Measurements from ENCODE around the gene SYNGR4. TPM values are rescaled to one million over a fixed set of nuclear protein-coding genes. Genes with fewer than 3 reads are reported as not detected.

The SYNGR4 gene
- total RNA-seq, 1 donor from 2014 or later = not detected

GRCh38 chr19:48372904-48373303 is 8.7 kb downstream of the SYNGR4 start:
- Mint-ChIP-seq H3K27me3 (ENCODE audit: unreplicated experiment) (peaks cover 2% of the 10 kb centered on the region), H3K9me3 (ENCODE audit: unreplicated experiment) (no peaks in the 10 kb centered on the region), H3K4me1 (ENCODE audit: unreplicated experiment) (no peaks in the 10 kb centered on the region), H3K4me3 (ENCODE audit: unreplicated experiment) (no peak overlapping the region), H3K27ac (ENCODE audit: unreplicated experiment) (peak overlapping the region; percentile 18), H3K36me3 (ENCODE audit: low read depth, unreplicated experiment) (no peaks in the 10 kb centered on the region)
- no peak for DNase-seq (ENCODE audit: low spot score)
- no peak for TF ChIP-seq CTCF (IDR thresholded peaks at IDR 0.05; ENCODE audit: unreplicated experiment)

GRCh38 chr19:48373567-48373966 is 9.4 kb downstream of the SYNGR4 start:
- Mint-ChIP-seq H3K4me3 (ENCODE audit: unreplicated experiment) (no peak overlapping the region), H3K36me3 (ENCODE audit: low read depth, unreplicated experiment) (no peaks in the 10 kb centered on the region), H3K9me3 (ENCODE audit: unreplicated experiment) (no peaks in the 10 kb centered on the region), H3K27me3 (ENCODE audit: unreplicated experiment) (peaks cover 4% of the 10 kb centered on the region), H3K27ac (ENCODE audit: unreplicated experiment) (no peak overlapping the region), H3K4me1 (ENCODE audit: unreplicated experiment) (no peaks in the 10 kb centered on the region)
- DNase-seq (ENCODE audit: low spot score) = no peak
- TF ChIP-seq CTCF (IDR thresholded peaks at IDR 0.05; ENCODE audit: unreplicated experiment) = no peak

- no peak overlapping the region for H3K4me3 Mint-ChIP-seq (ENCODE audit: unreplicated experiment)
- no peak overlapping the region for H3K27ac Mint-ChIP-seq (ENCODE audit: unreplicated experiment)
- no peak for TF ChIP-seq CTCF (IDR thresholded peaks at IDR 0.05; ENCODE audit: unreplicated experiment)
- no peak for DNase-seq (ENCODE audit: low spot score)
- H3K27me3 Mint-ChIP-seq (ENCODE audit: unreplicated experiment) = peaks cover 3% of the 10 kb centered on the region
- no peaks in the 10 kb centered on the region for H3K4me1 Mint-ChIP-seq (ENCODE audit: unreplicated experiment)
- peaks cover 11% of the 10 kb centered on the region for H3K36me3 Mint-ChIP-seq (ENCODE audit: low read depth, unreplicated experiment)
- no peaks in the 10 kb centered on the region for H3K9me3 Mint-ChIP-seq (ENCODE audit: unreplicated experiment)
Observed at GRCh38 chr19:48378194-48378570, 14.0 kb downstream of the SYNGR4 start.

GRCh38 chr19:48379058-48379457 is 14.9 kb downstream of the SYNGR4 start:
- H3K27me3 Mint-ChIP-seq (ENCODE audit: unreplicated experiment) = peaks cover 3% of the 10 kb centered on the region
- no peak overlapping the region for H3K4me3 Mint-ChIP-seq (ENCODE audit: unreplicated experiment)
- peaks cover 2% of the 10 kb centered on the region for H3K4me1 Mint-ChIP-seq (ENCODE audit: unreplicated experiment)
- H3K27ac Mint-ChIP-seq (ENCODE audit: unreplicated experiment) = no peak overlapping the region
- peaks cover 15% of the 10 kb centered on the region for H3K36me3 Mint-ChIP-seq (ENCODE audit: low read depth, unreplicated experiment)
- no peaks in the 10 kb centered on the region for H3K9me3 Mint-ChIP-seq (ENCODE audit: unreplicated experiment)
- TF ChIP-seq CTCF (IDR thresholded peaks at IDR 0.05; ENCODE audit: unreplicated experiment) = no peak
- DNase-seq (ENCODE audit: low spot score) = no peak

GRCh38 chr19:48381178-48381950 is 17.2 kb downstream of the SYNGR4 start:
- DNase-seq (ENCODE audit: low spot score) = no peak
- H3K4me3 Mint-ChIP-seq (ENCODE audit: unreplicated experiment) = no peak overlapping the region
- no peaks in the 10 kb centered on the region for H3K9me3 Mint-ChIP-seq (ENCODE audit: unreplicated experiment)
- peaks cover 6% of the 10 kb centered on the region for H3K4me1 Mint-ChIP-seq (ENCODE audit: unreplicated experiment)
- no peak overlapping the region for H3K27ac Mint-ChIP-seq (ENCODE audit: unreplicated experiment)
- peaks cover 2% of the 10 kb centered on the region for H3K27me3 Mint-ChIP-seq (ENCODE audit: unreplicated experiment)
- no peak for TF ChIP-seq CTCF (IDR thresholded peaks at IDR 0.05; ENCODE audit: unreplicated experiment)
- H3K36me3 Mint-ChIP-seq (ENCODE audit: low read depth, unreplicated experiment) = peaks cover 26% of the 10 kb centered on the region

All from endothelial cell (in vitro differentiated cells).